Measurements from ENCODE around the gene WDR38. TPM values are rescaled to one million over a fixed set of nuclear protein-coding genes. Genes with fewer than 3 reads are reported as not detected.
A peak's percentile ranks its signal among the peaks of the same experiment; 100 is the strongest.

Gene WDR38
- total and polyA plus RNA-seq, 7 donors, result not detected

GRCh38 chr9:124809211-124809610, 44.0 kb upstream of the WDR38 start:
- no peaks in the 10 kb centered on the region for H3K9me3 ChIP-seq
- TF ChIP-seq EP300 (IDR thresholded peaks at IDR 0.05), result no peak
- no peak for TF ChIP-seq POLR2A (IDR thresholded peaks at IDR 0.05)
- peaks cover 0 to 41% (median 39%) of the 10 kb centered on the region in 4 donors for H3K4me1 ChIP-seq
- intact Hi-C loops (cut with DNase I), result no loop called here
- H3K27ac ChIP-seq, result peak overlapping the region in 1 of 4 donors; percentile 95
- WGBS, 2 donors, result 95% methylated on average over 6 of the region's 6 CpGs
- H3K27me3 ChIP-seq, result no peaks in the 10 kb centered on the region
- H3K36me3 ChIP-seq, result peaks cover 0 to 22% (median 2%) of the 10 kb centered on the region in 4 donors
- H3K4me3 ChIP-seq, result no peak overlapping the region
- no peak for DNase-seq

GRCh38 chr9:124809741-124810500, 43.3 kb upstream of the WDR38 start:
- 94 to 97% methylated on average over 60 of the region's 60 CpGs for WGBS, 2 donors
- no peak for DNase-seq
- no peak overlapping the region for H3K4me3 ChIP-seq
- intact Hi-C loops (cut with DNase I), result no loop called here
- H3K4me1 ChIP-seq, result peaks cover 0 to 43% (median 41%) of the 10 kb centered on the region in 4 donors
- no peaks in the 10 kb centered on the region for H3K27me3 ChIP-seq
- peak overlapping the region; percentile 73 to 95 (median 80) for H3K27ac ChIP-seq
- H3K9me3 ChIP-seq, result no peaks in the 10 kb centered on the region
- TF ChIP-seq EP300 (IDR thresholded peaks at IDR 0.05), result no peak
- TF ChIP-seq POLR2AphosphoS5 (IDR thresholded peaks at IDR 0.05), result no peak
- no peak for TF ChIP-seq POLR2A (IDR thresholded peaks at IDR 0.05)
- no peak for TF ChIP-seq CTCF (IDR thresholded peaks at IDR 0.05)
- peaks cover 0 to 15% (median 2%) of the 10 kb centered on the region in 4 donors for H3K36me3 ChIP-seq

GRCh38 chr9:124810663-124811355, 42.5 kb upstream of the WDR38 start:
- Histone ChIP-seq H3K36me3 (peaks cover 0 to 10% (median 0%) of the 10 kb centered on the region in 4 donors), H3K27ac (peak overlapping the region; percentile 73 to 95 (median 80)), H3K4me3 (no peak overlapping the region), H3K9me3 (no peaks in the 10 kb centered on the region), H3K4me1 (peaks cover 0 to 43% (median 41%) of the 10 kb centered on the region in 4 donors), H3K27me3 (no peaks in the 10 kb centered on the region)
- 76 to 78% methylated on average over 12 of the region's 12 CpGs for WGBS, 2 donors
- intact Hi-C loops (cut with DNase I), result no loop called here
- no peak for TF ChIP-seq EP300 (IDR thresholded peaks at IDR 0.05)
- TF ChIP-seq POLR2AphosphoS5 (IDR thresholded peaks at IDR 0.05), result peak in 3 of 4 donors; percentile 16 to 27 (median 17)
- DNase-seq, result no peak

GRCh38 chr9:124812441-124812876, 40.8 kb upstream of the WDR38 start:
- peaks cover 0 to 43% (median 41%) of the 10 kb centered on the region in 4 donors for H3K4me1 ChIP-seq

GRCh38 chr9:124813041-124813440, 40.2 kb upstream of the WDR38 start:
- peak overlapping the region; percentile 73 to 95 (median 80) for H3K27ac ChIP-seq

More at GRCh38 chr9:124812441-124812876, 40.8 kb upstream of the WDR38 start:
- H3K9me3 ChIP-seq, result no peaks in the 10 kb centered on the region
- H3K27me3 ChIP-seq, result no peaks in the 10 kb centered on the region
- intact Hi-C loops (cut with DNase I), result loop anchor here (2.0 kb wide), 1 partner anchor 38 kb away; no protein-coding TSS in a partner anchor
- H3K36me3 ChIP-seq, result peaks cover 0 to 10% (median 0%) of the 10 kb centered on the region in 4 donors
- H3K27ac ChIP-seq, result peak overlapping the region; percentile 73 to 95 (median 80)
- TF ChIP-seq EP300 (IDR thresholded peaks at IDR 0.05) (no peak), POLR2AphosphoS5 (IDR thresholded peaks at IDR 0.05) (peak in 2 of 4 donors; percentile 51 to 62)
- 65 to 66% methylated on average over 6 of the region's 6 CpGs for WGBS, 2 donors
- no peak overlapping the region for H3K4me3 ChIP-seq
- peak; percentile 93 for DNase-seq

More at GRCh38 chr9:124813041-124813440, 40.2 kb upstream of the WDR38 start:
- intact Hi-C loops (cut with DNase I), result loop anchor here (2.0 kb wide), 1 partner anchor 38 kb away; no protein-coding TSS in a partner anchor
- Histone ChIP-seq H3K27me3 (no peaks in the 10 kb centered on the region), H3K36me3 (peaks cover 0 to 10% (median 0%) of the 10 kb centered on the region in 4 donors), H3K9me3 (no peaks in the 10 kb centered on the region), H3K4me1 (peaks cover 0 to 43% (median 41%) of the 10 kb centered on the region in 4 donors), H3K4me3 (no peak overlapping the region)
- TF ChIP-seq EP300 (IDR thresholded peaks at IDR 0.05) (no peak), POLR2AphosphoS5 (IDR thresholded peaks at IDR 0.05) (no peak), CTCF (IDR thresholded peaks at IDR 0.05) (no peak), POLR2A (IDR thresholded peaks at IDR 0.05) (no peak)
- DNase-seq, result no peak
- 86 to 88% methylated on average over 7 of the region's 7 CpGs for WGBS, 2 donors

Measured in sigmoid colon (tissue), 7 donors.